DND-41 (cell line): Measurements from ENCODE around the gene ERC1.

ENCODE experiments used
- ATAC-seq: fragments of 200-7000 bp; cut with Tn5 transposase; 3 replicates; pipeline ENCODE4 v1.9.1; 2021; ENCODE audit warnings: low read depth; ENCODE audit not compliant: insufficient read depth
- DNase-seq: peaks from one replicate; pipeline ENCODE4 v3.0.0-alpha.2; 2020
- H2AFZ ChIP-seq: 2 replicates; pipeline ENCODE4 v1.6.0; 2012; ENCODE audit warnings: low read depth, low read length
- H3K27ac ChIP-seq: 2 replicates; pipeline ENCODE4 v1.5.1; 2012; ENCODE audit warnings: low read length, inconsistent platforms
- H3K27me3 ChIP-seq: fragments of 200-600 bp; sonication (generic); 2 replicates; pipeline ENCODE4 v1.6.0; 2012; ENCODE audit warnings: low read length, mild to moderate bottlenecking, inconsistent platforms; ENCODE audit not compliant: insufficient read depth, poor library complexity
- H3K36me3 ChIP-seq: 2 replicates; pipeline ENCODE4 v1.5.1; 2012; ENCODE audit warnings: low read length, inconsistent platforms; ENCODE audit not compliant: insufficient read depth
- H3K4me1 ChIP-seq: 2 replicates; pipeline ENCODE4 v1.5.1; 2012; ENCODE audit warnings: mild to moderate bottlenecking, low read length; ENCODE audit not compliant: insufficient read depth
- H3K4me2 ChIP-seq: 2 replicates; pipeline ENCODE4 v1.6.0; 2012; ENCODE audit warnings: mild to moderate bottlenecking, moderate library complexity, low read length, inconsistent platforms; ENCODE audit not compliant: insufficient read depth
- H3K4me3 ChIP-seq, 2 experiments: fragments of 200-600 bp in 1 of 2; shearing (Covaris generic) in 1 of 2; 2 replicates each; pipeline ENCODE4 v1.5.1; 2012 to 2016; ENCODE audit warnings: inconsistent platforms in 2 of 2, low read length in 2 of 2, mild to moderate bottlenecking in 2 of 2, low read depth in 1 of 2, moderate library complexity in 1 of 2
- H3K79me2 ChIP-seq: 2 replicates; pipeline ENCODE4 v1.6.0; 2012; ENCODE audit warnings: low read length, inconsistent platforms; ENCODE audit not compliant: insufficient read depth
- H3K9ac ChIP-seq: 2 replicates; pipeline ENCODE4 v1.6.0; 2012; ENCODE audit warnings: low read depth, mild to moderate bottlenecking, inconsistent platforms, low read length, moderate library complexity
- H3K9me3 ChIP-seq: 2 replicates; pipeline ENCODE4 v1.5.1; 2012; ENCODE audit warnings: low read length, moderate library complexity, mild to moderate bottlenecking, inconsistent platforms; ENCODE audit not compliant: insufficient read depth, severe bottlenecking
- H4K20me1 ChIP-seq: 2 replicates; pipeline ENCODE4 v1.6.0; 2012; ENCODE audit warnings: low read length; ENCODE audit not compliant: insufficient read depth
- EZH2 ChIP-seq: IDR thresholded peaks from 3 replicates; pipeline ENCODE4 v1.6.1; 2012; ENCODE audit warnings: borderline replicate concordance, low read depth, mild to moderate bottlenecking, moderate library complexity, low read length, inconsistent platforms; ENCODE audit not compliant: severe bottlenecking
- TF ChIP-seq, protein P1 (sequence below): IDR thresholded peaks from 2 replicates; pipeline ENCODE4 v1.5.1; 2012; ENCODE audit warnings: borderline replicate concordance, low read length, moderate library complexity, mild to moderate bottlenecking; ENCODE audit not compliant: poor library complexity, severe bottlenecking; ENCODE audit errors: extremely low read depth

Gene ERC1

DNA sequence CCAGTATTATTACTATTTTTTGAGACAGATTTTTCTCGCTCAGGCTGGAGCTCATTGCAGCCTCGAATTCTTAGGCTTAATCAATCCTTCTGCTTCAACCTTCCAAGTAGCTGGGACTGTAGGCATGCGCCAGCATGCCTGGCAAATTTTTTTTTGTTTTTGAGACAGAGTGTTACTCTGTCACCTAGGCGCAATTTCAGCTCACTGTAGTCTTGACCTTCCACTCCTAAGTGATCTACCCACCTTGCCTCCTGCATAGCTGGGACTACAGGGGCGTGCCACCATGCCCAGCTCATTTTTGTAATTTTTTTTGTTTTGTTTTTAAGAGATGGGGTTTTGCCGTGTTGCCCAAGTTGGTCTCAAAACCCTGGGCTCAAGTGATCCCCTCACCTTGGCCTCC is 15.2 kb downstream of the ERC1 start:
- peaks cover 2% of the 10 kb centered on the region for H3K36me3 ChIP-seq
- DNase-seq (no peak), ATAC-seq (no peak)
- no peak overlapping the region for H3K4me3 ChIP-seq
- no peak overlapping the region for H3K9ac ChIP-seq
- peaks cover 6% of the 10 kb centered on the region; the same call in 1 of the 2 replicates for H4K20me1 ChIP-seq
- no peak overlapping the region for H2AFZ ChIP-seq
- H3K4me1 ChIP-seq = no peaks in the 10 kb centered on the region
- TF ChIP-seq, protein P1, sequence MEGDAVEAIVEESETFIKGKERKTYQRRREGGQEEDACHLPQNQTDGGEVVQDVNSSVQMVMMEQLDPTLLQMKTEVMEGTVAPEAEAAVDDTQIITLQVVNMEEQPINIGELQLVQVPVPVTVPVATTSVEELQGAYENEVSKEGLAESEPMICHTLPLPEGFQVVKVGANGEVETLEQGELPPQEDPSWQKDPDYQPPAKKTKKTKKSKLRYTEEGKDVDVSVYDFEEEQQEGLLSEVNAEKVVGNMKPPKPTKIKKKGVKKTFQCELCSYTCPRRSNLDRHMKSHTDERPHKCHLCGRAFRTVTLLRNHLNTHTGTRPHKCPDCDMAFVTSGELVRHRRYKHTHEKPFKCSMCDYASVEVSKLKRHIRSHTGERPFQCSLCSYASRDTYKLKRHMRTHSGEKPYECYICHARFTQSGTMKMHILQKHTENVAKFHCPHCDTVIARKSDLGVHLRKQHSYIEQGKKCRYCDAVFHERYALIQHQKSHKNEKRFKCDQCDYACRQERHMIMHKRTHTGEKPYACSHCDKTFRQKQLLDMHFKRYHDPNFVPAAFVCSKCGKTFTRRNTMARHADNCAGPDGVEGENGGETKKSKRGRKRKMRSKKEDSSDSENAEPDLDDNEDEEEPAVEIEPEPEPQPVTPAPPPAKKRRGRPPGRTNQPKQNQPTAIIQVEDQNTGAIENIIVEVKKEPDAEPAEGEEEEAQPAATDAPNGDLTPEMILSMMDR = no peak
- no peak for TF ChIP-seq EZH2
- H3K9me3 ChIP-seq = no peaks in the 10 kb centered on the region
- no peaks in the 10 kb centered on the region for H3K27me3 ChIP-seq
- H3K79me2 ChIP-seq = peaks cover 20% of the 10 kb centered on the region
- no peak overlapping the region for H3K4me2 ChIP-seq
- H3K27ac ChIP-seq = no peak overlapping the region

DNA sequence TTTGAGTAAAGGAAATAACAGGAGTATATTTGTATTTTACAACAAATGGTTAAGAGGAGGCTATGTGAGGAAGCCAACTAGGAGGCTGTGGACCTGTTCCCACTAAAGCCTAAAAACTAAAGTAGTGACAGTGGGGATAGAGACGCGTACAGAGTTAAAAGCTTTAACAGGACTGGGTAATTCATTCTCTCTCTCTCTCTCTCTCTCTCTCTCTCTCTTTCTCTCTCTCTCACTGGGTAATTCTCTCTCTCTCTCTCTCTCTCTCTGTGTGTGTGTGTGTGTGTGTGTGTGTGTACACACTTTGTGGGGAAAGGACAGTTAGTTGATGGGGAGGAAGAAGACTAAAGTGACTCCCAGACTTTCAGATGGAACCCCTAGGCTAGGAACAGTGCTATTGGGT is 16.3 kb downstream of the ERC1 start:
- Histone ChIP-seq H3K4me3 (no peak overlapping the region), H3K4me2 (no peak overlapping the region), H3K27me3 (no peaks in the 10 kb centered on the region), H3K4me1 (no peaks in the 10 kb centered on the region), H2AFZ (no peak overlapping the region), H3K79me2 (peaks cover 16% of the 10 kb centered on the region; the same call in 1 of the 2 replicates), H3K36me3 (no peaks in the 10 kb centered on the region), H4K20me1 (peaks cover 6% of the 10 kb centered on the region; the same call in 1 of the 2 replicates), H3K27ac (no peak overlapping the region), H3K9ac (no peak overlapping the region), H3K9me3 (no peaks in the 10 kb centered on the region)
- TF ChIP-seq, protein P1 = no peak
- TF ChIP-seq EZH2 = no peak
- no peak for ATAC-seq
- DNase-seq = no peak

DNA sequence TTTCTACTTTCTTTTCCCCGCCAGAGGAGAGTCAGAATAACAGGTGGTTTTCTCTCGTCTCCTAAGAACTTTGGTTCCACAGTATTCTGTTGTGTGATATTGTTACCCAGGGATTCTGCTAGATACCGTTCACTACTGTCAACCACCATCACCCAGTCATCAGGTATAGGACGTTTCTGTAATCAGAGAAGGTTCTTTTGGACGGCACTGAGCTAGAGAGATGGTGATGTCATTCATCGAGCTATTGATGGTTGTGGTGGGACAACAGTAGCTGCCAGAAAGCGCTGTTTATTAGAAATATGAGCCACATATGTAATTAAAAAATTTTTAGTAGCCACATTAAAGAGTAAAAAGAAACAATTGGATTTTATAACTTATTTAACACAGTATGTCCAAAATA is 17.0 kb downstream of the ERC1 start:
- H3K27ac ChIP-seq = no peak overlapping the region
- ATAC-seq = no peak

More for the DNA sequence above, 17.0 kb downstream of the ERC1 start:
- Histone ChIP-seq H4K20me1 (peaks cover 6% of the 10 kb centered on the region; the same call in 1 of the 2 replicates), H3K4me2 (no peak overlapping the region), H3K4me3 (no peak overlapping the region), H3K9me3 (no peaks in the 10 kb centered on the region), H3K36me3 (no peaks in the 10 kb centered on the region), H3K4me1 (no peaks in the 10 kb centered on the region), H3K9ac (no peak overlapping the region), H2AFZ (no peak overlapping the region), H3K27me3 (no peaks in the 10 kb centered on the region), H3K79me2 (peaks cover 16% of the 10 kb centered on the region; the same call in 1 of the 2 replicates)
- no peak for DNase-seq
- TF ChIP-seq, protein P1 = no peak
- TF ChIP-seq EZH2 = no peak
